WI38 (cell line): ENCODE data around the gene SLC4A9.

Source experiments
- H3K4me3 ChIP-seq: 2 replicates; pipeline ENCODE4 v1.5.1; 2011; ENCODE audit warnings: low read depth, mild to moderate bottlenecking, control low read depth, low read length
- TF ChIP-seq, protein P1 (sequence below): IDR thresholded peaks from 2 replicates; pipeline ENCODE4 v1.5.1; 2012; ENCODE audit warnings: low read depth, mild to moderate bottlenecking, control low read depth, low read length

Gene SLC4A9

DNA sequence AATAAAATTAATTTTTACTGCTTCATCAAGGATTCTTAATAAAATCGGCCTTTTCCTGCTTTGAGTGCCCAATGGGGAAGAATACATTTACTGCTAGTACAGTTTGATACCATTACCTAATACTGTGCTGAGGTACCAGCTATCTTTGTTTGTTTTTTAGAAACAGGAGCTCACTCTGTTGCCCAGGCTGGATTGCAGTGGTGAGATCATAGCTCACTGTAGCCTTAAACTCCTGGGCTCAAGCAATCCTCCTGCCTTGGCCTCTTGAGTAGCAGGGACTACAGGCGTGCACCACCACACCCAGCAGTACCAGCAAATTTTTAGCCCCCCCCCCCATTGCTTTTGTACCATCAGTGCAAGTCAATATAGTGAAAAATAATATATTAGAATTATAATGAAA lies 28.1 kb downstream of the SLC4A9 start:
- H3K4me3 ChIP-seq, result no peak overlapping the region
- TF ChIP-seq, protein P1, sequence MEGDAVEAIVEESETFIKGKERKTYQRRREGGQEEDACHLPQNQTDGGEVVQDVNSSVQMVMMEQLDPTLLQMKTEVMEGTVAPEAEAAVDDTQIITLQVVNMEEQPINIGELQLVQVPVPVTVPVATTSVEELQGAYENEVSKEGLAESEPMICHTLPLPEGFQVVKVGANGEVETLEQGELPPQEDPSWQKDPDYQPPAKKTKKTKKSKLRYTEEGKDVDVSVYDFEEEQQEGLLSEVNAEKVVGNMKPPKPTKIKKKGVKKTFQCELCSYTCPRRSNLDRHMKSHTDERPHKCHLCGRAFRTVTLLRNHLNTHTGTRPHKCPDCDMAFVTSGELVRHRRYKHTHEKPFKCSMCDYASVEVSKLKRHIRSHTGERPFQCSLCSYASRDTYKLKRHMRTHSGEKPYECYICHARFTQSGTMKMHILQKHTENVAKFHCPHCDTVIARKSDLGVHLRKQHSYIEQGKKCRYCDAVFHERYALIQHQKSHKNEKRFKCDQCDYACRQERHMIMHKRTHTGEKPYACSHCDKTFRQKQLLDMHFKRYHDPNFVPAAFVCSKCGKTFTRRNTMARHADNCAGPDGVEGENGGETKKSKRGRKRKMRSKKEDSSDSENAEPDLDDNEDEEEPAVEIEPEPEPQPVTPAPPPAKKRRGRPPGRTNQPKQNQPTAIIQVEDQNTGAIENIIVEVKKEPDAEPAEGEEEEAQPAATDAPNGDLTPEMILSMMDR, result no peak

DNA sequence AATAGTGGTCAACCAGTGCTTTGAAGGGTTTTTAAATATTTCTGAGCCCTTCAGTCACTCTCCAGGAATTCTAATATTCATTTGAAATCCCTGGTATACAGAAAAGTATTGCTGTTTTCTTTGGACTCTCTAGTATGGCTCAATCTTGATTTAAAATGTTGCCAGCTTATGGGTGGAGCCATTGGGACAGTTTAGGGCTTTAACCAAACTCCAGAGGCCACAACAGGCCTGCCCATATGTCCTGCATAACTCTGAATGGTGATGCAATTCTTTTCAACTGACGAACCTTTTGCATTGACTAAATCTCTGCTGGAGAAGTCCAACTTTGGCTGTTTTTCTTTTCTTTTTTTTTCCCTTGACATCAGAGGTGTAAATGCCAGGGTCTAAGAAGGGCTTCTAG lies 31.3 kb downstream of the SLC4A9 start:
- TF ChIP-seq, protein P1, result no peak
- H3K4me3 ChIP-seq, result no peak overlapping the region

DNA sequence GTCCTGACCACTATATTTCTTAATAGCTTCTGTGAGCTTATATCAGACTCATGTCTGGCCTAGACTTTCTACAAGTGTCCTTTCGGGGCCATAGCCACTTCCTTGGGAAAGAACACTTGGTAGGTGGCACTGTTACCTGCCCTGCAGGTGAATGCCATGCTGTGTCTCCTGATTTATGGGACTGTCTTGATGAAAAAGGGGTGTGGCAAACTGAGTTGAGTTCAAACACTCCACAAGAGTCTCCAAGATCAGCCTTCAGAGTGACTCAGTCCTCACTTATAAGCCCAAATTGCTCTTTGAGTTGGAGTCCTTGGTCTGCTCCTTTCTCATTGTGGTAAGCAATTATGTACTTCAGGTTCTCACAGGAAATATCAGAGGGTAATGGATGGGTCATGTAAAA lies 31.7 kb downstream of the SLC4A9 start:
- H3K4me3 ChIP-seq, result no peak overlapping the region
- TF ChIP-seq, protein P1, result no peak

DNA sequence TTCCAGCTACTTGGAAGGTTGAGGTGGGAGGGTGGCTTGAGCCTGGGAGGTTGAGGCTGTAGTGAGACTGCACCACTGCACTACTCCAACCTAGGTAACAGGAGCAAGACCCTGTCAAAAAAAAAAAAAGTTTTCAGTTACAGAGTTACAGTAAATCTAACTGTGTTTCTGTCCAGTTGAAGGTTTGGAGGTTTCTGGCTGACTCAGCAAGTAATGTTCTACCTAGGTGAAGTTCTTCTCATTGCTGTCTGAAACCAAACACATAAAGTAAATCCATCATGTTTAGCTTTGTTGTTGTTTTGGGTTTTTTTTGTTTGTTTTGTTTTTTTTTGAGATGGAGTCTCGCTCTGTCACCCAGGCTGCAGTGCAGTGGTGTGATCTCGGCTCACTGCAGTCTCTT lies 33.7 kb downstream of the SLC4A9 start:
- H3K4me3 ChIP-seq, result no peak overlapping the region
- TF ChIP-seq, protein P1, result no peak

DNA sequence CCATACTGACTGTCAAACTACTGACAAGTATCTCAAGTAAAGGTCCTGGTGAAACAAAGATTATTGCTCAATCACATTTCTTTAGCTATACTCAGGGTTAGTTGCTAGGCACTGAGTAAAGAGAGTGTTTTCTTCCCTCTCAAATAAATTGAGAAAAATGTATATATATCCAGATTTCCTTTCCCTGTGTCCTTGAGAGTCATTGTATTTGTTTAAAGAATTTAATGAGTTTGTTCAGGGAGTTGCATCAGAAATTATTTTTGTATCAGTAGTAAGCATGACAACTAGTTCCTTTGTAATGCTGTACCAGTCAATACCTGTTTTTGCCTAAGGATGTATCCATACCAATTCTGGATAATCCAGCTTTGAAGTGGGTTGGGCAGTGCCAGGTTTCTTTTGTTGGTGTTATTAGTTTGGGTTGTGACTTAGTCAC lies 38.4 kb downstream of the SLC4A9 start:
- H3K4me3 ChIP-seq, result no peak overlapping the region
- TF ChIP-seq, protein P1, result no peak

DNA sequence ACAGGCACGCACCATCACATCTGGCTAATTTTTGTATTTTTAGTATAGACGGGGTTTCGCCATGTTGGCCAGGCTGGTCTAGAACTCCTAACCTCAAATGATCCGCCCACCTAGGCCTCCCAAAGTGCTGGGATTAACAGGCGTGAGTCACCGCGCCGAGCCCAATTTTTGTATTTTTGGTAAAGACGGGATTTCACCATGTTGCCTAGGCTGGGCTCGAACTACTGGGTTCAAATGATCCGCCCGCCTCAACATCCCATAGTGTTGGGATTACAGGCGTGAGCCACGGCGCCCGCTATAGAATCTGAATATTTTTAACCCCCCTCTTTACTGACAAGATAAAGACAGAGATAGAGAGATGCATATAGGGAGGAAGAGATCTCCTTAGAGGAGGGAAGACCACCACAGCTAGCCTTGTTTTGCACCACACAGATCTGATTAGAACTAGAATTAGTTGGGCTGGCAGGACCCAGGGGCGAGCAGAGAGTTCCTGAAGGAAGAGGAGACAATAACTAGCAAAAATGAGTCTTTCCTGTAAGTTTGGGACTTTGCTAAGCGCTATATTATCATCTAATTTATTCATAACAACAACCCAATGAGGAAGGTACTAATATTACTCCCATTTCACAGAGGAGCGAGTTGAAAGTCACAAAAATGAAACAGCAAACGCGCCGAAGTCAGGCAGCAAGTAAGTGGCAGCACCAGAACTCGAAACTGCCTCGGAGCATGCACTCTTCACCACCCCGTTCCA lies 40.2 kb downstream of the SLC4A9 start:
- H3K4me3 ChIP-seq, result peak overlapping the region; percentile 90
- TF ChIP-seq, protein P1, result no peak

DNA sequence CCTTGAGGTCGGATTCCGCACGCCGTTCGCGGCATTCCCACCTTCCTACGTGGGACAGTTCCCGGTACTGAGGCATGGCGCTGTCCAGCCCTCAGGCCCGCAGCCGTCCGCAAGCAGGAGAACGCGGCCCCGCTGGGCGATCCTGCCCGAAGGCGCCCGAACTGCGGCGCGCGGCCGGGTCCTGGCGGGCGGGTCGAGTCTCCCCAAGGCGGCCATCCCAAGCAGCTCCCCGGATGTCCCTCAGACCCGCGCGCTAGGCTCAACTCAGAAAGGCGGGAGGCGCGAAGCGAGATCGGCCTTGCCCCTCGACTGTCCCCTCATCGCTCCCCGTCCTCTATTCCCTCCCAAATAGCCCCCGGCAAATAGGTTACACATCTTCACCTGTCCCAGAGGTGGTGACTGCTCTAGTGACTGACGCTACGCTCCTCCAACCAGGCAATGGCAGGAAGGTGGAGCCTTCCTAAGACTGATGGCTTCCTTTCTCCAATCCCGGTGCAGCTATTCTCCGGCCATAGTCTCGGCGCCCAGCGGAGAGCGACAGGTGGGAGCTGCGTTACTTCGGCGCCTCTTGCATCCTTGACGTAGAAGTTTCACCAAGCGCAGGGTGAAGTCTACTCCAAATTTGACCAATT lies 40.9 kb downstream of the SLC4A9 start:
- peak overlapping the region; percentile 90 for H3K4me3 ChIP-seq
- TF ChIP-seq, protein P1, result no peak
